GM12875 (cell line): ENCODE results near the gene TRAF1.

ENCODE experiments used
- H3K4me3 ChIP-seq: one replicate; pipeline ENCODE4 v1.5.1; 2011; ENCODE audit warnings: low read depth, low read length, control low read depth
- TF ChIP-seq, protein P1 (sequence below): IDR thresholded peaks from 2 replicates; pipeline ENCODE4 v1.5.1; 2011; ENCODE audit warnings: low read depth, mild to moderate bottlenecking, control low read depth, inconsistent platforms, low read length, moderate library complexity, borderline replicate concordance; ENCODE audit not compliant: insufficient read depth

TRAF1 gene

DNA sequence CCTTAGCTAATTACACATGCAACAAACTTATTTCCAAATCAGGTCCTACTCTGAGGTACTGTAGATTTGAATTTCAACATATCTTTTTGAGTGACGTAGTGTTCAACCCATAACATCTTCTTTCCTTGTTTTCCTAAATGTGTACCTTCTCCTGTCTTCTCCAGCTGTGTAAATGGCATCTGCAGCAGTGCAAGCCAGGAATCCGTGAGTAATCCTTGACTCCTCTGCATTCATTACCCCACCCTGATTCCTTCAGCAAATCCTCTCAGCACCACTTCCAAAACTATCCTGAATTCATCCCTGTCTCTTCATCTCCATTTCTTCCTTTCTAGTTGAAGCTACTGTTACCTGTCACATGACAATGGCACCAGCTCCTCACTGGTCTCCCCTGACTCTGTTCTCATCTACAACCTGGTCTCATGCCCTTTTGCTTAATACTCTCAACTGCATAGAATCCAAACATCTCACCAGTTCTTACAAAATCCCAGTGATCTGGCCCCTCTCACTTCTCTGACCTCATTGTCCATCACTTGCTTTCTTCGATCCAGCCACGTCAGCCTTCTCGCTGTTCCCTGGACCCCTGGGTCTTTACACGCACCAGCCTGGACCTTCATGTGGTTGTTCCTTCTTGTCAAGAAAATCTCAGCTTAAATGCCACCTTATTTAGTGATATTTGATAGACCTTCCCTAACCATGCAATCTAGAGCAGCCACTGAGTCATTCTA, 14.6 kb upstream of the TRAF1 start:
- TF ChIP-seq, protein P1, sequence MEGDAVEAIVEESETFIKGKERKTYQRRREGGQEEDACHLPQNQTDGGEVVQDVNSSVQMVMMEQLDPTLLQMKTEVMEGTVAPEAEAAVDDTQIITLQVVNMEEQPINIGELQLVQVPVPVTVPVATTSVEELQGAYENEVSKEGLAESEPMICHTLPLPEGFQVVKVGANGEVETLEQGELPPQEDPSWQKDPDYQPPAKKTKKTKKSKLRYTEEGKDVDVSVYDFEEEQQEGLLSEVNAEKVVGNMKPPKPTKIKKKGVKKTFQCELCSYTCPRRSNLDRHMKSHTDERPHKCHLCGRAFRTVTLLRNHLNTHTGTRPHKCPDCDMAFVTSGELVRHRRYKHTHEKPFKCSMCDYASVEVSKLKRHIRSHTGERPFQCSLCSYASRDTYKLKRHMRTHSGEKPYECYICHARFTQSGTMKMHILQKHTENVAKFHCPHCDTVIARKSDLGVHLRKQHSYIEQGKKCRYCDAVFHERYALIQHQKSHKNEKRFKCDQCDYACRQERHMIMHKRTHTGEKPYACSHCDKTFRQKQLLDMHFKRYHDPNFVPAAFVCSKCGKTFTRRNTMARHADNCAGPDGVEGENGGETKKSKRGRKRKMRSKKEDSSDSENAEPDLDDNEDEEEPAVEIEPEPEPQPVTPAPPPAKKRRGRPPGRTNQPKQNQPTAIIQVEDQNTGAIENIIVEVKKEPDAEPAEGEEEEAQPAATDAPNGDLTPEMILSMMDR: no peak
- H3K4me3 ChIP-seq: no peak overlapping the region

DNA sequence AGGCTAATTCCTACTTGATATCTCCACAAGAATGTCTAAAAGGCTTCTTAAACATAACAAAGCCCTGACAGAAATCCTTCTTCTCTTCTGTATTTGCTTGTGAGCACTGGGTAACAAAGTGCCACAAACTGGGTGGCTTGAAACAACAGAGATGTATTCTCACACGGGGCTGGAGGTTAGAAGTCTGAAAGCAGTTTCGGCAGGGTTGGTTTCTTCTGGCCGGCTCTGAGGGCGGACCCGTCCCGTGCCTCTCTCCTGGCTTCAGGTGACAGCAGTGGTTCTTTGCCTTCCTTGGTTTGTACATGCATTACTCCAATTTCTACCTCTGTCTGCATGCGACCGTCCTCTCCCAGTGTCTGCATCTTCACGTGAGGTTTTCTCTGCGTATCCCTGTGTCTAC, 14.0 kb upstream of the TRAF1 start:
- no peak overlapping the region for H3K4me3 ChIP-seq
- TF ChIP-seq, protein P1: no peak

DNA sequence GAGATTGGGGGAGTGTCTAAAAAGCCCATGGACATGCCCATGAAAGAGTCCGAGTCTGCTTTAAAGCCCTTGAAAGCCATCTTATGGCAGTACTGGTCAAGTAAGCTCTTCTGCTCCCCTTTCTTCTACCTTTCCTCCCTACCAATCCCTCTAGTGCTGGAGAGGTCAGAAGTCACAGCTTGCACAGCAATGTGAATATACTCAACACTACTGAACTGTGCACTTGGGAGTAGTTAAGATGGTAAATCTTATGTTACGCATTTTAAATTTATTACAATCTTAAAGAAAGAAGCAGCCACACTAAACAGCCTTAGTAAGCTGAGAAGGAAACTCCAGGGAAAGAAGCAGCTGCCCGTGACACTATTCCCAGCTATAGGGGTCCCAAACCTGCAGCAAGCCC, 12.3 kb upstream of the TRAF1 start:
- H3K4me3 ChIP-seq: no peak overlapping the region
- TF ChIP-seq, protein P1: no peak

DNA sequence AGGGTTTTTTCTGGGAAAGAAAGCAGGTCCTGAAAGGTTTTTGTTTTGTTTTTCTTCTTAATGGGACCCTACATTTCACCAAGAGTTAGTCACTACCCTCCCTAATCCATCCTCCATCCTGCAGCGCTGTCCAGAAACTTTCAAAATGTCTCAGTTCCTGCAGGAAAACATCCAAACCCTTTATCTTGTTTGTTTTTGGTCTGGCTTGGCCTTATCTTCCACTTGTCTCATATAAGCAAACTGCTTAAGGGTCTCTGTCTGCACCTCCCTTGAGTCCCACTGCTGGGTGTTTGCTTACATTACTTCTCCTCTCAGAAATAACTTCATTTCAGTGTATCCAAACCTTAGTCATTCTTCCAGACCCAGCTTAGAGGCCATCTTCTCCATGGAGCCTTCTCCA, 11.0 kb upstream of the TRAF1 start:
- no peak overlapping the region for H3K4me3 ChIP-seq
- TF ChIP-seq, protein P1: no peak

DNA sequence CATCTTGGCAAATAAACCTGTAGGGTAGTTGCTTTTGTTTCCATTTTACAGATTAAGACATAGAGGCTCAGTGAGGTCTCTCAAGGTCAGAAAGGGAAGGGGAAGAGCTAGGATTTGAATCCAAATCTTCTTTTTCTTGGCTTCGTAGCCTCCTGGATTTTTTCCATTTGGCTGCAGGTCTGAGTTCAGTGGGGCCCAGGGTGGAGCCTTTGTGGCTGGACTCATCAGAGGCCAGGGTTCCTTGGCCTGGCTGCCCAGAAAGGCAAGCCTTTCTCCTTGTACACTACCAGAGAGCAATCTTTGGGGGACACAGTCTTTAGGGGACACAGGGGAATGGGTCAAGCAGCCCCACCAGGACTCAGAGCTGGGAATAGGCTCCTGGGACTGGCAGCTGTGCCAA, 10.5 kb upstream of the TRAF1 start:
- no peak overlapping the region for H3K4me3 ChIP-seq
- TF ChIP-seq, protein P1: no peak

DNA sequence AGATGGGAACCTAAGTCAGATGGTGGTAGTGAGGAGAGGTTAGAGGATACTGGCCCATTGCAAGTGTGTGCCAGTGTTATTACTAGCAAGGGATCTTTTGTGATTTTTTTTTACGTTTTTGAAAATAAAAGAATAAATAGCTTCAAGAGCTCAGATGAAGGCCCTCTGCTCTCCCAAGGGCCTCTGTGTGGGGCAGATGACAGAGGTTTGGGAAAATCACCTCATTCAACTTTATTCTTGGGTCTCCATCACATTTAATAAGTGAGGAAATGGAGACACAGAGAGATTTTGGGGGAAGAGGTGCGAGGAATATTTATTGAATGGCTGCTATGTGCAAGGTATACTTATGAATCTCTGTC, 10.1 kb upstream of the TRAF1 start:
- TF ChIP-seq, protein P1: no peak
- no peak overlapping the region for H3K4me3 ChIP-seq

DNA sequence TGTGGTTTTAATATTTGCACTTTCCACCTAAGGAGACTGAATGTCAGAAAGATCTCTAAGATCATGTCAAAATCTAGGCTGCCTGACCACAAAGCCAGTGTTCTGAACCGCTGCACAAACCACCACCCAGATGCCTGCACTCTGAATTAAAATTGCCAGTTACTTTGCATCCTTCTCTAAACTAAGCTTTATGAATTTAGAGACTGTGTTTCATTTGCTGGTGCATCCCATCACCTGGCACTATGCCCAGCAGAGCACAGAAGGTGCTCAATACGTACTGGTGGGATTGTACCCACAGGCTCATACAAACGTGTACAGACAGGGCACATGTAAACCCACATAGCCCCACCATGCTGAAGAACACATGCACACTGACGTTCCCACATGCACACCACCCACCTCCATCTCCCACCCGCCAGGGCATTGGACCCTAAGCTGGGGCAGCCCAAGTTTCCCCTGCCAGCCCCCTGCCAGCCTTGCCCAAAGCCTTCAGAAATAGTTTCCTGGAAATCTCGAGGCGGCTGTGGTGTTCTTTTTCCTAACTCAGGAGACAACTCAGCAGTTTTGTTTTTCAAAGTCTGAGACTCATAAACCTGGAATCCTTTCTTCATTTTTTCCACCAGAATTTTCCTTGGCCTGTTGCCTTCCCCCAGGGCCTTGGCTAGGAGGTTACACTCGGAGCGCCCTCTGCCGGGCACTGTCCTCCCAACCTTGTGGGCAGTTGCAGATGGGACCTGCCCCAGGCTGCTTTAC, 9.6 kb upstream of the TRAF1 start:
- TF ChIP-seq, protein P1: peak; percentile 85
- H3K4me3 ChIP-seq: peak overlapping the region; percentile 17
